GM19324 (cell line): ENCODE data around the gene HAPLN2.
"Not testable (repeated sequence)": the region's sequence is repeated elsewhere in the genome, so short reads cannot be mapped to it uniquely, and the experiment has no call there.

ENCODE experiments used
- ATAC-seq: cut with Tn5 transposase; IDR thresholded peaks from one replicate; pipeline ENCODE4 v1.9.1; 2021; ENCODE audit warnings: mild to moderate bottlenecking, moderate library complexity; ENCODE audit not compliant: unreplicated experiment, low FRiP score

The HAPLN2 gene

GRCh38 chr1:156618853-156619581, at the start of gene HAPLN2:
Gene HAPLN2, plus strand, starts transcription at chr1:156619415. Its CDS starts 4,076 bp downstream, at chr1:156623491.
- ATAC-seq: no peak

GRCh38 chr1:156571261-156571852, 47.9 kb upstream of the HAPLN2 start:
- no peak for ATAC-seq

GRCh38 chr1:156571919-156572662, 47.1 kb upstream of the HAPLN2 start, which contains the start of gene IQGAP3:
Gene IQGAP3, minus strand, starts transcription at chr1:156572565. Its CDS starts 36 bp downstream, at chr1:156572529.
- ATAC-seq: peak; percentile 75

- ATAC-seq: no peak
These were observed 46.6 kb upstream of the HAPLN2 start for GRCh38 chr1:156572663-156573018.

GRCh38 chr1:156574039-156574633, 45.1 kb upstream of the HAPLN2 start:
- no peak for ATAC-seq

GRCh38 chr1:156577550-156577949, 41.7 kb upstream of the HAPLN2 start:
- ATAC-seq: no peak

- ATAC-seq: no peak
These were observed 41.2 kb upstream of the HAPLN2 start for GRCh38 chr1:156578055-156578454.

- ATAC-seq: no peak
These were observed 39.7 kb upstream of the HAPLN2 start, which contains the start of gene TTC24 for GRCh38 chr1:156579472-156579871. Gene TTC24, plus strand, starts transcription at chr1:156579723. Its CDS starts 1,642 bp downstream, at chr1:156581365.

- ATAC-seq: no peak
These were observed 37.4 kb upstream of the HAPLN2 start for GRCh38 chr1:156581661-156582387.

- ATAC-seq: no peak
These were observed 36.7 kb upstream of the HAPLN2 start for GRCh38 chr1:156582388-156583017.

- ATAC-seq: no peak
These were observed 35.2 kb upstream of the HAPLN2 start for GRCh38 chr1:156583821-156584622.

- no peak for ATAC-seq
These were observed 34.4 kb upstream of the HAPLN2 start for GRCh38 chr1:156584813-156585212.

- no peak for ATAC-seq
These were observed 32.9 kb upstream of the HAPLN2 start for GRCh38 chr1:156586323-156586722.

GRCh38 chr1:156586892-156587477, 32.2 kb upstream of the HAPLN2 start:
- ATAC-seq: no peak

GRCh38 chr1:156587927-156588326, 31.3 kb upstream of the HAPLN2 start:
- not testable (repeated sequence) for ATAC-seq

- ATAC-seq: no peak
These were observed 29.7 kb upstream of the HAPLN2 start for GRCh38 chr1:156589546-156589945.

GRCh38 chr1:156590326-156591180, 28.7 kb upstream of the HAPLN2 start:
- ATAC-seq: no peak

GRCh38 chr1:156591181-156591431, 28.1 kb upstream of the HAPLN2 start:
- ATAC-seq: peak; percentile 2
